Measurements from ENCODE around the gene WSCD1.

WSCD1 gene

GRCh38 chr17:6069539-6070429 is at the start of gene WSCD1:
Gene WSCD1, plus strand, starts transcription at chr17:6070379. Its CDS starts 10,280 bp downstream, at chr17:6080659.
- no peak for DNase-seq

GRCh38 chr17:6021011-6021400 is 49.2 kb upstream of the WSCD1 start:
- DNase-seq = no peak

DNA sequence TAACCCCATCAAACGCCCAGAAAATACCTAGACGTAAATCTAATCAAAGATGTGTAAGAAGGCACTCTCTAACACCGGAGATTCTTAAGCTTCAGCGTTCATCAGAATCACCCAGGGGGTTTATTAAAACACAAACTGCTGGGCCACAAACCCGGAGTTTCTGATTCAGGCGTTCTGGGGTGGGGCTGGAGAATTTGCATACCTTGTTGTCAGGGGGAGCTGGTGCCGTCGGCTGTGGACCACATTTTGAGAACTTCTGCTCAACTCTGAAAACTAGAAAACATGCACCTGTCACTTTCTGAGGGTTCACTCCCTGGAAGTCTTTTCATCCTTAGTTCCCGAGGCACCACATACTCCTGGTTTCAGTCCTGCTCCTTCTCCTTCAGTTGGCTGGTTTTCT is 48.6 kb upstream of the WSCD1 start:
- no peak for DNase-seq

GRCh38 chr17:6023036-6023831 is 46.9 kb upstream of the WSCD1 start:
- no peak for DNase-seq

GRCh38 chr17:6024576-6024975 is 45.6 kb upstream of the WSCD1 start:
- DNase-seq = no peak

DNA sequence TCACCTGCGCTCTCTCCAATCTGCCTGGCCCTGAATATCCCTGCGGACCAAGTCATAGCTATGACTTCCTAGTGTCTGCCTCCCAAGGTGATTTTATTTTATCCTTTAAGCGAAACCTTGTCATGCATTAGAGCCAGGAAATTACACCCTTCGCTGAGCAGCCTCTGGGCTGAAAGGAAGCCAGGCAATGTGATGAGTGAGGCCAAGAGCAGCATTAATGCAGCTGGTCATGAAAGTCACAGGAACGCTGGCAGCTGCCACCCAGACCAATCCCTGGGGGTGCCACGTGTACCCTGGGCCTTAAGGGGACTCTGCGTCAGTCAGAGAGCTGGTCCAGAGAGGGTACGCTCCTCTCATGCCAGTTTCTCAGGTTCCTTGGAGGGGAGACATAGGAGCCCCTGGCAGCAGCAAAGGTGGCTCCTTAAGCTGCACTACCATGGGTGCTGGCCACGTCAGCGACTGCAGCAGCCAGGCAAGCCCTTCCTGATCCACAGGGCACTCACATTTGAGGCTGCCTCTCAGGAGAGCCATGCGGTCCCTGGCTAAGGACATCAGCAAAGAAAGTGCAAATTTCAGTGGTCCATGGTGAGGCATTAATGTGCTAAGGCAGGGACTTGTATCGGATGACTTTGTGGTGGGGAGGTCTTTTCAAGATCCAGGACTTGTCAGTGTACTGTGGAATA is 42.7 kb upstream of the WSCD1 start:
- no peak for DNase-seq

- DNase-seq = no peak
These were observed 41.9 kb upstream of the WSCD1 start for GRCh38 chr17:6028294-6028693.

GRCh38 chr17:6035801-6036394 is 34.3 kb upstream of the WSCD1 start:
- DNase-seq = no peak

DNA sequence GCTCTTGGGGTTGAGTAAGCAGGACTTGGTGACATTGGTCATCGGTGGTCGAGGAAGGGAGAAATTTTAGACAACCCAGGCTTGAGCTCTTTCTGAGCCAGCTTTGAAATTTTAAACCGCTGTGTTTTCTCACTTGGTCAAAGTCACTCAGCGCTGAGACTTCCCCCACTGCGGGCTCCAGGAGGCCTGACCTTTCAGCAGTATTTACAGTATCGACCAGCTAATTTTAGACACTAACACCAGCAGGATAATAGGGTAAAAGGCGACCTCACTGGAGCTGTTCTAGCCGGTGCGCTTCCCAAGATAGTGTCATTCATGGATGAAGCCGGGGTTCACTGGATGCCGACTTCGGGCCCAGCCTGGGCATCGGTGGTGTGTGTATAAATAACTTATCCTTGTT is 29.7 kb upstream of the WSCD1 start:
- no peak for DNase-seq

DNA sequence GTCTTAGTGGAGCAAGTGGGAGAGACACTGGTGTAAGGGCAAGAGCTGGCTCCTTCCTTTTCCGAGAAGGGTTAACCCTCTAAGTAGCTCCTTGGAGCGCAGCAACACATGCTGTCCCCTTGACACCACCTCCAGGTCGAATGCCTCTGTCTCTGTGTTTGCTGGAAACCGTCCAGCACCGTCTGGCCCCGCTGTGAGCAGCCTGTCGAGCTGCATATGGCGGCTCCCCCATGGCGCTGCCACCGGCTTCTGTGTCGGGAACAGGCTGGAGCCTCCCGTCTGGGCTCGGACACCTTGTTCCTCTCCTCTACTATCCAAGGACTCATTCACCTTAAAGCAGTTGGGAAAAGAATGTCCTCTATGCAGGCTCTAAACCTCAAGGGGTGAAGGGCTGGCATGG is 28.9 kb upstream of the WSCD1 start:
- DNase-seq = no peak

- DNase-seq = no peak
These were observed 26.8 kb upstream of the WSCD1 start for GRCh38 chr17:6043405-6043804.

GRCh38 chr17:6044261-6044660 is 25.9 kb upstream of the WSCD1 start:
- DNase-seq = no peak

DNA sequence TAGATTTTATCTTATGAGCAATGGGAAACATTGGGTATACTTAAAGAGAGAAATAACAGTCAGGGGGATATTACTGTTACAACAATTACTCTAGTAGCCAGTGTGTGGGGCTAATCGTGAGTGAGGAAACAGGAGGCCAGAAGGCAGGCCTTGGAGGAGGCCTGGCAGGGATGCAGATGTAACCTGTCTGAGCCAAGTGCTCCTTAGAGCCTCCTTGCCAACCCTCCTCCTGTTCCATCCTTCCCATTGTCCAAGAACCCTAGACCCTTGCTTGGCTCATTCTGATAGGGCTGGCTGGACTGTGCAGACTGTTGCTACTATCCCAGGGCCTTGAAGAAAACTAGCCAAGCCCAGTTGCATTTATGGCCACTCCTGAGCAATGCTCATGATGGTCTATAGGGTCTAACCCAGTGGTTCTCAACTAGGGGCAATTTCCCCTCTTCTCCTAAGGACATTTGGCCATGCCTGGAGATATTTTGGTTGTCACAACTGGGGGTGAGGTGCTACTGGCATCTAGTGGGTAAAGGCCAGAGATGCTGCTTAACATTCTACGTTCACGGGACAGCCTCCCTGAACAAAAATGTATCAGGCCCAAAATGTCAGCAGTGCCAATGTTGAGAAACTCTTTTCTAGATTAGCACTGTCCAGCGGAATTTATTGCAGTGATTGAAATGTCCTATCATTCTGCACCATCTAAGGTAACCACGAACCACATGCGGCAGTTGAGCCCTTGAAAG is 24.4 kb upstream of the WSCD1 start:
- no peak for DNase-seq

DNA sequence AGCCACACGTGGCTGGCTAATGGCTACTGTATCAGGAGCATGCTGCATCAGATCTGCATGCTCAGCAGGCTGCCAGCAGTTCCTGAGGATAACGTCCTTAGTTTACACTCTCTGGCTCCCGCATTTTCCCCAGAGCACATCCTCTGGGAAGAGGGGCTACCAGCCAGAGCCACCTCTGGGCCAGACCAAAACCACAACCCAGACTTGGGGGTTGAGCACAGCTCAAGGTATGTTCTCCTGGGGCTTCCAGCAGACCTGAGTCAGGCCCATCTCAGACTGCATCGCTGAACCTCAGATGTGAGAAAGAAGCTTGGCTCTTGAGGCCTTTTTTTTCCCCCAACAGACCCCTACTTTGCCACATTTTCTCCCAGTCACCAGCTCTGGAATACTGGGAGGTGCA is 23.7 kb upstream of the WSCD1 start:
- no peak for DNase-seq

GRCh38 chr17:6046931-6047330 is 23.2 kb upstream of the WSCD1 start:
- DNase-seq = no peak

GRCh38 chr17:6047966-6048365 is 22.2 kb upstream of the WSCD1 start:
- peak; percentile 35 for DNase-seq

GRCh38 chr17:6048486-6048885 is 21.7 kb upstream of the WSCD1 start:
- DNase-seq = no peak

- DNase-seq = no peak
These were observed 17.3 kb upstream of the WSCD1 start for GRCh38 chr17:6052926-6053325.

GRCh38 chr17:6054372-6054771 is 15.8 kb upstream of the WSCD1 start:
- no peak for DNase-seq

- DNase-seq = no peak
These were observed 14.1 kb upstream of the WSCD1 start for GRCh38 chr17:6056104-6056503.

- no peak for DNase-seq
These were observed 12.6 kb upstream of the WSCD1 start for GRCh38 chr17:6057562-6057961.

DNA sequence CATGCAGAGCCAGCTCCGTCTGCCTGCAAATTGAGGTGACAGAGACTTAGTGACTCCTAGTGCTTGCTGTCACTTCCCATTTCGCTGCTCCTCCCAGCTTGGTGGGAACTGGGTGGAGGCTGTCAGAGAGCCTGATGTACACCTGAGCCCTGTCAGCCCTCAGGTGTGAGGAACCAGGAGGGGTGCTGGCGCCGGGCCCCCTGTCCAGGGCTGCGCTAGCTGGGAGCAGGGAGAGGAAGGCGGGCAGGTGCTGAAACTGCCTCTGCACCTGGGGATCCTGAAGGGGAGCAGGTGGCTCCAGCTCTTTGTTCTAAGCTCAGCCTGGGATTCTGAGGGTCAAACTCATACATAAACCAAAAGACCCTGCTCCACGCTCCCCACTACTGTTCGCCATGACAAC is 10.8 kb upstream of the WSCD1 start:
- DNase-seq = no peak

Data from fibroblast of skin of right quadriceps (primary cell).